NCI-H510A treated with DMSO at 0.1 percent for 48 hours (cell line): ENCODE data around the gene ADPRS.

Experiments used
- DNase-seq: peaks from one replicate; lab custom pipeline; 2025; lab: John Stamatoyannopoulos, UW

The ADPRS gene

GRCh38 chr1:36108314-36108713 is 19.6 kb downstream of the ADPRS start:
- DNase-seq: no peak

DNA sequence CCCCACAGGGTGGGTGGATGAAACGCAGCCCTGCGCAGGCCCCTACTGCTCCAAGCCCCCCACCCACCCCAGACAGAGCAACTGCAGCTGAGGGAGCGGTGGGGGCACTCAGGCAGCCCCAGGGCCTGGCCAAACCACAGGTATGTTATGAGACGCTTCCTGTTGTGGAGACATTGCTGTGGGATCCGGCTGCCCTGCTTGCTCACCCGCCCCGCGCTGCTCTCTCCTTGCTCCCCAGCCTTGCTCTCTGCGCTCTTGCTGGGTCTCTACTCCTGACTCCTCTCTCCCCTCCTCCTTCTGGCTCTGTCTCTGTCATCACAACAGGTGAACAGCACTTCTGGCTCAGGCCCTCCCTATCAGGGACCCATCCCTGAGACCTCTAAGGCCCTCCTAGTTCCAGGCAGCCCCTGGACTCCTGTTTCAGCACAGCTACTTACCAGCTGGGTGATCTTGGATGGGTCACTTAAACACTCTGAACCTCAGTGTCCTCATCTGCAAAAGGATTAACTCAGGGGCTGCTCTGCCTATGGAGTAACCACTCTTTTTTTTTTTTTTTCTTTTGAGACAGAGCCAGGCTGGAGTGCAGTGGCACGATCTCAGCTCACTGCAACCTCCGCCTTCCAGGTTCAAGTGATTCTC is 20.5 kb downstream of the ADPRS start:
- no peak for DNase-seq

DNA sequence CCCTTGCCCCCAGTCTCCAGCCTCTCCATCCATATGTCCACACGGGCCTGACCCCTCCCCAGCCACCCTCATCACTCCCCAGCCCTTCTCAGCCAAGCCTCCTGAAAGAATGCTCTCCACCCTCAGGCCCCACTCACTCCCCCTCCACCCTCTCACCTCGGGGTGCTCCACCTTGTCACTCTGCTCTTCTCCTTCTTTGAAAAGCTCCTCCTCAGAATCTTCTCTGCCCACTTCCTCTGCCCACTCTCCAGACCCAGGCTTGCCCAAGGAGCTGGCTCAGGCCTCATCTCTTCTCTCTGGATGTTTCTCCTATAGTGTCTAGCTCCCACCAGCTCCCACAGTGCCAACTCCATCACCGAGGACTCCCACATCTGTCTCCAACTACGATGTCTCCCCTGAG is 22.5 kb downstream of the ADPRS start:
- no peak for DNase-seq

GRCh38 chr1:36112823-36113222 is 24.1 kb downstream of the ADPRS start:
- no peak for DNase-seq

GRCh38 chr1:36114371-36114770 is 25.7 kb downstream of the ADPRS start:
- DNase-seq: no peak

DNA sequence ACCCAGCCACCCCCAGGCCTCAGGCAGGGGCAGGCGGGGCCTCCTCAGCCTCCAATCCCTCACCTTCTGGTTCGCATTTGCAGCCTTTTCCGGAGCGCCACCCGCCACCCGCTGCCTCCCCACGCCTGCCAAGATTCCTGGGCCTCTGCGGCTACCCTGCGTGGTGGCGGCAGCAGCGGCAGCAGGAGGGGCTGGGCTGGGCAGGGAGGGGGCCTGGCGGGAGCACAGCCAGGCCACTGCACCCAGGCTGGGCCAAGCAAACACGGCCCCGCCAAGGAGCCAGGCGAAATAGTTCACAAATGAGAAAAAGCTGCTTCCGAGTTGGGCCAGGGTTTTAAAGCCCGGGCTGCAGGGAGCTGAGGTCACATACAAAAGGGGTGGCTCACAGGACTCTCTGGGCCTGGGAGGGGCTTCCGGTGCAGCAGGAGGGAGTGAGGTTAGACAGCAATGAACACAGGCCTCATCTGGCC is 26.5 kb downstream of the ADPRS start:
- no peak for DNase-seq

GRCh38 chr1:36115931-36116330 is 27.2 kb downstream of the ADPRS start:
- DNase-seq: no peak

- no peak for DNase-seq
These were observed 28.2 kb downstream of the ADPRS start for GRCh38 chr1:36116901-36117300.

DNA sequence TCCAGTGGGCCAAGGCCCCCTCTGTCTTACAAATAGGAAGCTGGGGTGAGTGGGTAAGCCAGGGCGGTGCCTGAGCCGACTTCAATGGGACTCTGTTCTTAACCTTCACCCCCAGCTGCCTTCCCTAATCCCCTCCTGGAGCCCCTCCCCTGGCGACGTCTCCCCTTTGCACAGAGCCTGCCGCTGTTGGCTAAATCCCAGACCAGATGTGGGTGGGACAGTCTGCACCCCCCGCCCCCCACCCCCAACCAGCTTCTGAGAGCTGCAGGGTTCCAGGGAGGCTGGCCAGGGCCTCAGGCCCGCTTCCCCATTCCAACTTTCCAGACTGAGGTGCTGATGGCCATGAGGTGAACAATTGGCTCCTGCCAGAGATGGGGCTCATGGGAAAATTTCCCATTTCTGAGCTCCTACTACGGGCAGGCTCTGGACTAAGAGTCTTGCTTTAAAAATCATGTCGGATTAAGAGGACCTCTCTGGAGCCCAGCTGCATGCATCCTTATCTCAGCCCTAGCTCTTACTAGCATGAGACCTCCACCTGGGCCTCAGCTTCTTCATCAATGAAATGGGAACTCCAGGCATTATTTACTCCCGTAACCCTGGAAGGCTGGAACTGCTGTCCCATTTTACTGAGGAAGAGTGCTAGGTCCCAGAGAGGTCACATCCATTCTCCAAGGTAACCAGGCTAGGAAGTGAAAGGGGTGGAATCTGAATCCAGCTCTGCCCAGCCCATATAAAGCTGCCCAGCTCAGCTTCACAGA is 29.9 kb downstream of the ADPRS start:
- DNase-seq: no peak

DNA sequence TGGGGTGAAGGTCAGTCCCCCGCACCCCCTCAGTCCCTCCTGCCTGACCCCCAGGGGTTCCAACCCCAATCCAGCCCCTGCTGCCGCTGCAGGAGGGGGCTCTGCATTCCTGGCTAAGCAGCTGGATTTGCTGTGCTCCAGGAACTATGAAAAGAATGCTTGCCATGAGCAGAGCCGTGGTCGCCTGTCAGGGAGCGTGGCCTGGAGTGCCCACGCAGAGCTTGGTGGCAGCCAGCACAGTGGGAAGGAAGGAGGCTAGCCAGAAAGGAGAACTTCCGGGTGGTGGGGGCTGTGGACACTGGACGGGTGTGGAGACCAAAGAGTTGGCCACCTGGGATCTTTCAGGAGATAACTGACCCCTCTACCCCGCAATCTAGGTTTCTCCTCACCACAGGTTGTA is 30.8 kb downstream of the ADPRS start:
- no peak for DNase-seq

GRCh38 chr1:36122062-36123030 is 33.7 kb downstream of the ADPRS start:
- DNase-seq: no peak

DNA sequence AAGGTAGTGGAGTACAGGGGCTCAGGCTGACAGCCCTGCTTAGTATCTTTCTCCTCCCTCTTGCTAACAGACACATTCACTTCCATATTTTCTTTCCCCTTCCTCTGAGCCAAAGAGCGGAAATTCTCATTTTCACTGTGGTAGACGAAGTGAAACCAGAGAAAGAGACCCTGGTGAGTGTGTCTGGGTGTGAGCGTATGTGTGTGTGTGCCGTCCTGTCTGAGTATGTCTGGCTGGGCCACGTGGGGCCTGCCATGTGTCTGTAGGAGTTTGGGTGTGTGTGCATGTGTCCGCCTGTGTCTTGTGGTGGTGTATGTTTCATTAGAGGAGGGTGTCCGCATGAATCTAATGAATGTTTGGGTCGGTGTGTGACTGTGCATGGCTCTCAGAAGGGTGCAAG is 34.7 kb downstream of the ADPRS start:
- no peak for DNase-seq

DNA sequence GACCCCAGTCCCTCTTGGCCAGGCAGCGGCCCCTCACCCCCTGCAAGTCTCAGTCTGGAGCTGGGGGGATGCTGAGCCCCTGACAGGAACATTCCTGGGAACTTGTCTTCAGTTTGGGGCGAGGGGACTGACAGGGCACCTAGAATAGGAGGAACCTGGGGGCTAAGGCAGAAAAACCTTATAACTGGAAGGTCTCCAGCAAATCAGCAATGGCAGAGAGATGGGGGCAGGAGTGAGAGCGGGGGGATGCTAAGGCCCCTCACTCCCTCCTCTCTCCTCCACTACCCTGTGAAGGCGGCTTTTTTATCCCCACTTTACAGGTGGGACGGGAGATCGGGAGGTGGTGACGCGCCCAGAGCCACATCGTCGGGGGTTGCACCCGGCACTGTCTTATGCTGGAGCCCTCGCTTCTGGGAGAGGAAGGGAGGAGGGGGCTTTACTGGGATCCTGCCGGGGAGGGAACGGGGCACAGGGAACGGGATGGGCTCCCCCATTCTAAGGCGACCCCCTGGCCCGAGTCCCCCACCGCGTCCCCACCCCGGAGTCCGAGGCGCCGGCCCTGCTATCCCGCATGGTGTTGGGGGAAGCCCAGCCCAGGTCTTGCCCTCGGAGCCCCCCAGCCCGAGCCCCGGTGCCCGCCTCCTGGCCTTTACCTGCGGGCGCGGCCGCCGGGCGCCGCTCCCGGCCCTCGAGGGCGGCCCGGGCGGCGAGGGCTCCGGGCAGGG is 35.9 kb downstream of the ADPRS start:
- DNase-seq: no peak

DNA sequence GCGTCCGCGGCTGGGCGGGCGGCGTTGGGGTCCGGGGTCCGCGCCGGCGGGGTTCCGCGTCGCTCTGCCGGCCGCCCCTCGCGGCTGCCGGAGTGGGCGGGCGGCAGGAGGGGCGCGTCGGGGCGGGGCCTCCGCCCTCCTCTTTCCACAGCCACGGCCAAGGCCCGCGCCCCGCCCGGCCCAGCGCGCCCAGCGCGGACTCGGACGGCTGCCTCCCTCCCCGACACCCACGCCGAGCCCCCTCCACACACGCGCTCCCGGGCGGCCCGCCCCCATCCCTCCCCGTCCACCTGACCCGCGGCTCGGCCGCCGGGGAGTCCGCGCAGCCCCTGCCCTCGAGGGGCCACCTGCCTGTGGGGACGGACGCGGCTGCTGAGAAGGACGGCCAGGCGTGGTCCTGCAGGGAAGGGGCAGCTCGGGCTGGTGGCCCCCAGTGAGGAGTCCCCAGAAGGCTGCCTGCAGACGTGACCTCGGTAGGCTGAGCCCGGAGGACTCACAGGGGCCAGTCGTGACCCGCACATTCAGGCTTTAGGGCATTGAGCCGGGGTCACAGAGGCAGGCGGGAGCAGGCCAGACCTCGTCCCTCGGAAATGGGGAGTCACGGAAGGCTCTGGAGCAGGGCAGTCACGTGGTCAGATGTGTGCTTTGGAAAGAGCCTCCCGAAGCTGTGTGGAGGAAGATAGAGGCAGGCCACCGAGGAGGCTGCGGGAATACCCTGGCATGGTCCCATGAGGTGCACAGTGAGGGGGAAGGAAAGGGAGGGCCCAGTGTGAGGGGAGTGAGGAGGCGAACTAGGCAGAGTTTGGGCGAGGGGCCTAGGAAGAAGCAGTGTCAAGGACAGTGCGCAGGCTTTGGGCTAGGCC is 36.7 kb downstream of the ADPRS start, which contains the start of gene COL8A2:
Gene COL8A2 (minus strand): TSS at position 94 of the 863 bp plus-strand sequence. CDS start 24,980 bp downstream, outside the sequence.
- DNase-seq: no peak

GRCh38 chr1:36126005-36126716 is 37.5 kb downstream of the ADPRS start:
- DNase-seq: no peak

- DNase-seq: no peak
These were observed 38.3 kb downstream of the ADPRS start for GRCh38 chr1:36126797-36127500.

- DNase-seq: no peak
These were observed 39.6 kb downstream of the ADPRS start for GRCh38 chr1:36128126-36128904.

DNA sequence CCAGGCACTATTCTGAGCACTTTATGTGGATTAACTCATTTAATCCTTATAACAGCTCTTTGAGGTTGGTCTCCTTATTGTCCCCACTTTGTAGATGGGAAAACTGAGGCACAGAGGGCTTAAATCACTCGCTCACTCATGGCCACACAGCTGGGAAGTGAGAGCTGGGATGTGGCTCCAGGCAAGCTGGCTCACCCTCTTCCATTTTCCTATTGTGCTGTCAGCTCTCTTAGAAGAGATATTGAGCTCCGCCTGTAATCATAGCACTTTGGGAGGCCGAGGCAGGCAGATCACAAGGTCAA is 40.2 kb downstream of the ADPRS start:
- DNase-seq: no peak

GRCh38 chr1:36132029-36132428 is 43.3 kb downstream of the ADPRS start:
- DNase-seq: no peak
